Lung (tissue), 12 donors: ENCODE measurements around the gene B9D2. TPM values are rescaled to one million over a fixed set of nuclear protein-coding genes. Genes with fewer than 3 reads are reported as not detected.

ENCODE experiments used
- ATAC-seq: fragments of 200-7000 bp; cut with Tn5 transposase; one replicate; pipeline ENCODE4 v1.9.1; 2020; ENCODE audit warnings: moderate number of reproducible peaks; ENCODE audit not compliant: insufficient read depth, low FRiP score
- DNase-seq, 3 donors: peaks; one replicate each; pipeline ENCODE4 v3.0.0-alpha.2; 2013 to 2017
- H3K27ac ChIP-seq, 2 donors: one replicate each; pipeline ENCODE4 v1.5.1; 2013; ENCODE audit warnings: mild to moderate bottlenecking in 2 of 2, moderate library complexity in 2 of 2, control low read depth in 1 of 2, inconsistent platforms in 1 of 2, low read depth in 1 of 2, low read length in 1 of 2
- H3K27me3 ChIP-seq, 3 donors: one replicate each; pipeline ENCODE4 v1.5.1; 2013; ENCODE audit warnings: low read length in 2 of 3; ENCODE audit not compliant: control insufficient read depth in 3 of 3, insufficient read depth in 3 of 3
- H3K36me3 ChIP-seq, 4 donors: one replicate each; pipeline ENCODE4 v1.5.1; 2013; ENCODE audit warnings: low read length in 4 of 4, mild to moderate bottlenecking in 1 of 4, moderate library complexity in 1 of 4; ENCODE audit not compliant: control insufficient read depth in 4 of 4, insufficient read depth in 4 of 4
- H3K4me1 ChIP-seq, 5 donors: one replicate each; pipeline ENCODE4 v1.5.1; 2013; ENCODE audit warnings: low read length in 5 of 5, mild to moderate bottlenecking in 2 of 5, moderate library complexity in 1 of 5; ENCODE audit not compliant: control insufficient read depth in 5 of 5, insufficient read depth in 5 of 5
- H3K4me3 ChIP-seq: one replicate; pipeline ENCODE4 v1.5.1; 2013; ENCODE audit warnings: mild to moderate bottlenecking, control low read depth, moderate library complexity
- H3K9ac ChIP-seq, 2 donors: one replicate each; pipeline ENCODE4 v1.5.1; 2013; ENCODE audit warnings: low read length in 2 of 2, control low read depth in 1 of 2; ENCODE audit not compliant: insufficient read depth in 1 of 2
- H3K9me3 ChIP-seq, 4 donors: one replicate each; pipeline ENCODE4 v1.5.1; 2013; ENCODE audit warnings: low read length in 3 of 4, mild to moderate bottlenecking in 1 of 4, moderate library complexity in 1 of 4; ENCODE audit not compliant: control insufficient read depth in 4 of 4, insufficient read depth in 3 of 4
- CTCF ChIP-seq: IDR thresholded peaks from 2 replicates; pipeline ENCODE4 v1.5.1; 2012; ENCODE audit warnings: mild to moderate bottlenecking; ENCODE audit errors: control extremely low read depth, extremely low read depth
- WGBS, 2 donors: extraction: QIAGEN DNeasy Blood & Tissue Kit; methylation state at CpG; one replicate each; pipeline ENCODE4 v1.1.7; 2013; 5-methylcytosine and 5-hydroxymethylcytosine counted together
- polyA plus RNA-seq, 2 donors: library from polyadenylated mRNA; stranded (reverse); fragments of 200-250 nt; gene quantifications; one replicate each; pipeline ENCODE4 v1.2.1, GENCODE V29; 2013
- total RNA-seq, 2 donors: library from RNA; depleted of rRNA in 1 of 2; stranded (reverse); fragments of >200 nt in 1 of 2; gene quantifications; one replicate each; pipeline ENCODE4 v1.2.1, GENCODE V29; 2014 to 2021
- donor health status: control.
- donor health status: control.
- donor health status: Bipolar disorder and iron deficiency.
- donor health status: healthy.
- donor health status: DM: yes; HTN: yes; CAD: no.

Gene B9D2
- total and polyA plus RNA-seq, 4 donors = 10.2 to 18.6 (median 14.0) TPM

GRCh38 chr19:41328157-41328841, 35.6 kb downstream of the B9D2 start:
- H3K9ac ChIP-seq = no peak overlapping the region

GRCh38 chr19:41327576-41328156, 36.3 kb downstream of the B9D2 start:
- DNase-seq = peak in 2 of 3 donors; percentile 55 to 57
- 4 to 10% methylated on average over 26 to 33 of the region's 33 CpGs for WGBS, 2 donors
- H3K9ac ChIP-seq = no peak overlapping the region
- no peaks in the 10 kb centered on the region for H3K9me3 ChIP-seq
- H3K27ac ChIP-seq = peak overlapping the region in 1 of 2 donors; percentile 91
- ATAC-seq = peak; percentile 74
- no peak for TF ChIP-seq CTCF
- H3K4me1 ChIP-seq = peaks cover 0 to 40% (median 23%) of the 10 kb centered on the region in 5 donors
- no peak overlapping the region for H3K4me3 ChIP-seq
- H3K27me3 ChIP-seq = no peaks in the 10 kb centered on the region
- H3K36me3 ChIP-seq = peaks cover 0 to 13% (median 0%) of the 10 kb centered on the region in 4 donors

More at GRCh38 chr19:41328157-41328841, 35.6 kb downstream of the B9D2 start:
- Histone ChIP-seq H3K27me3 (no peaks in the 10 kb centered on the region), H3K27ac (peak overlapping the region in 1 of 2 donors; percentile 91), H3K36me3 (peaks cover 0 to 11% (median 0%) of the 10 kb centered on the region in 4 donors), H3K4me3 (no peak overlapping the region), H3K4me1 (peaks cover 0 to 40% (median 23%) of the 10 kb centered on the region in 5 donors), H3K9me3 (no peaks in the 10 kb centered on the region)
- no peak for TF ChIP-seq CTCF
- WGBS, 2 donors = 16 to 30% methylated on average over 22 of the region's 22 CpGs
- no peak for ATAC-seq
- peak; percentile 34 to 52 (median 43) for DNase-seq

GRCh38 chr19:41327076-41327575, 36.8 kb downstream of the B9D2 start:
- Histone ChIP-seq H3K9ac (peak overlapping the region in 1 of 2 donors; percentile 62), H3K36me3 (peaks cover 0 to 15% (median 0%) of the 10 kb centered on the region in 4 donors), H3K27ac (peak overlapping the region in 1 of 2 donors; percentile 91), H3K9me3 (no peaks in the 10 kb centered on the region), H3K27me3 (no peaks in the 10 kb centered on the region), H3K4me1 (peaks cover 0 to 40% (median 23%) of the 10 kb centered on the region in 5 donors), H3K4me3 (no peak overlapping the region)
- WGBS, 2 donors = 12 to 19% methylated on average over 11 to 13 of the region's 13 CpGs
- peak in 2 of 3 donors; percentile 19 to 22 for DNase-seq
- no peak for ATAC-seq
- TF ChIP-seq CTCF = no peak
